ENCODE data around the gene TPM4.
"Not testable (repeated sequence)": the region's sequence is repeated elsewhere in the genome, so short reads cannot be mapped to it uniquely, and the experiment has no call there.

The TPM4 gene

DNA sequence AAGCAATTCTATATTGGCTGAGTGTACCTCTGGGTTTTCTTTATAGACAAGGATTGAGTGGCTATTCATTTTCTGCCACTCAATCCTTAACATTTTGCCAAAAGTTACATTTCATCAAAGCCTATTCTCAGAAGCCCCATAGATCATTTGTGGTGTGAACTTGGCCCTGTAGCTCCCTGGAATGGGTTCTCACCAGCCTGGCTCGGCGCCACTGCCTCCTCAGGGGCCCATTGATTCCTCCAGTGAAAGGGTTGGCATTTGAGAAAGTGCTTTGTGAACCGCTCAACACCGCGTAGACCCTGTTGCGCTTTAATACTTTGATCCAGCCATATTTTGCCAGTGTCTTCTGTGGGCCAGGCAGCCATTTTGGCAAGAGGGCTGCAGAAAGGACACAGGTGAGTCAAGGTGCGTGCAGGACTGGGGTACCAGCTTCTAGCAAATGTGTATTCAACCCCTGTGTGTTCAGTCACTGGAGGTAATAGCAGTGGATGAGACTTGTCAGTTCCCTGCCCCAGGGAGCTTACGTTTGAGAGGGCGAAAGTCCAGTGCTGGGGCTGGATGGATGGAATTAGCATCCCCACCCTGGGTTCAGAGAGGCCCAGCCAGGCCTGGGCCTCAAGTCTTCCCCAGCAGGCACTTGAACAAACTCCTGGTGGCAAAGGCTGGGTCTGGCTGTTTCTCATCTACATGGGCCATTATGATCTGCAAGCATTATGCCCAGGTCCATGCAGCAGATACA, 39.2 kb downstream of the TPM4 start:
- no peak for DNase-seq (ENCODE audit: low read depth)
- TF ChIP-seq, protein P1, sequence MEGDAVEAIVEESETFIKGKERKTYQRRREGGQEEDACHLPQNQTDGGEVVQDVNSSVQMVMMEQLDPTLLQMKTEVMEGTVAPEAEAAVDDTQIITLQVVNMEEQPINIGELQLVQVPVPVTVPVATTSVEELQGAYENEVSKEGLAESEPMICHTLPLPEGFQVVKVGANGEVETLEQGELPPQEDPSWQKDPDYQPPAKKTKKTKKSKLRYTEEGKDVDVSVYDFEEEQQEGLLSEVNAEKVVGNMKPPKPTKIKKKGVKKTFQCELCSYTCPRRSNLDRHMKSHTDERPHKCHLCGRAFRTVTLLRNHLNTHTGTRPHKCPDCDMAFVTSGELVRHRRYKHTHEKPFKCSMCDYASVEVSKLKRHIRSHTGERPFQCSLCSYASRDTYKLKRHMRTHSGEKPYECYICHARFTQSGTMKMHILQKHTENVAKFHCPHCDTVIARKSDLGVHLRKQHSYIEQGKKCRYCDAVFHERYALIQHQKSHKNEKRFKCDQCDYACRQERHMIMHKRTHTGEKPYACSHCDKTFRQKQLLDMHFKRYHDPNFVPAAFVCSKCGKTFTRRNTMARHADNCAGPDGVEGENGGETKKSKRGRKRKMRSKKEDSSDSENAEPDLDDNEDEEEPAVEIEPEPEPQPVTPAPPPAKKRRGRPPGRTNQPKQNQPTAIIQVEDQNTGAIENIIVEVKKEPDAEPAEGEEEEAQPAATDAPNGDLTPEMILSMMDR (conservative IDR thresholded peaks at IDR 0.05; ENCODE audit: low read length): no peak
- no peak overlapping the region for H3K4me3 ChIP-seq (ENCODE audit: low read length)

DNA sequence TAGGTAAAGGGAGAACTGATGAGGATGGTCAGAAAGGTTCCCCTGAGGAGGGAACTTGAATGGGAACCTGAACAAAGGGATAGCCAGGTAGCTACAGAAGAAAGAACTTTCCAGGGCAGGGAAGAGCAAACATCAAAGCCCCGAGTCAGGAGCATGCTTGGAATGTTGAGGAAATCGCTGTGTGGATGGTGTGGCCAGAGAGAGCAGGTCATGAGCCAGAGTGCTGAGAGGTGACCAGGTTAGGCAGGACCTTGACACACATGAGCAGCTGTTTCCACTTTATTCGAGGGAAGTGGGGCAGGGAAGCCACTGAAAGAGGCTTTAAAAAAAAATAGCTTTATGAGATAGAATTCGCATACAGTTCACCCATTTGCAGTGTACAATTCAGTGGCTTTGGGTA, 39.8 kb downstream of the TPM4 start:
- DNase-seq (ENCODE audit: low read depth): no peak
- no peak overlapping the region for H3K4me3 ChIP-seq (ENCODE audit: low read length)

GRCh38 chr19:16117594-16118033, 41.3 kb downstream of the TPM4 start:
- H3K4me3 ChIP-seq (ENCODE audit: low read length): no peak overlapping the region
- DNase-seq (ENCODE audit: low read depth): no peak
- TF ChIP-seq, protein P1 (conservative IDR thresholded peaks at IDR 0.05; ENCODE audit: low read length): no peak

More for the DNA sequence above, 39.8 kb downstream of the TPM4 start:
- TF ChIP-seq, protein P1 (conservative IDR thresholded peaks at IDR 0.05; ENCODE audit: low read length): no peak

DNA sequence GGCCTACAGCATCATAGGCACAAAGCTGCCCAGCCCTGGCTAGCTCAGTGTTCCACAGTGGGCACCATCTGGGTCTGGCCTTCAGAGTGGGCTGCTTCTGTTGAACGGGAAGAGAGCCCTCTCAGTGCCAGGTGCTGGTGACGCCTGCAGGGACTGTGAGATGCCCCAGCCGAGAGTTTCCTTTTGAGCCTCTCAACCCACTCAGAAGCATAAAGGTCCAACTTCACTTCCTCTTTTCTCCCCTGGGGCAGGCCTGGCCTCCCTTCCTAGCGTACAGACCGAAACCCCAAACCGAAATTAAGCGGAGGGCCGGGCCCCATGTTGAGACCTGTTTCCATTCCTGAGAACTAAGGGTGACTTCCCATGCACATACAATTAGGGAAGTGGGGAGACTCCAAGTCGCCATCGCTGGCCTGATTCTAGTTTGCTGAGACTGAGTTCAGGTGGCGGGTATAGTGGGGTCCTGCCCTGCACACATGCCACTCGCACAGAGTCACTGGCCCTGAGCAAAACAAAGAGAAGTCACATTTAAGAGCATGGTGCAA, 42.3 kb downstream of the TPM4 start:
- TF ChIP-seq, protein P1 (conservative IDR thresholded peaks at IDR 0.05; ENCODE audit: low read length): no peak
- H3K4me3 ChIP-seq (ENCODE audit: low read length): no peak overlapping the region
- no peak for DNase-seq (ENCODE audit: low read depth)

DNA sequence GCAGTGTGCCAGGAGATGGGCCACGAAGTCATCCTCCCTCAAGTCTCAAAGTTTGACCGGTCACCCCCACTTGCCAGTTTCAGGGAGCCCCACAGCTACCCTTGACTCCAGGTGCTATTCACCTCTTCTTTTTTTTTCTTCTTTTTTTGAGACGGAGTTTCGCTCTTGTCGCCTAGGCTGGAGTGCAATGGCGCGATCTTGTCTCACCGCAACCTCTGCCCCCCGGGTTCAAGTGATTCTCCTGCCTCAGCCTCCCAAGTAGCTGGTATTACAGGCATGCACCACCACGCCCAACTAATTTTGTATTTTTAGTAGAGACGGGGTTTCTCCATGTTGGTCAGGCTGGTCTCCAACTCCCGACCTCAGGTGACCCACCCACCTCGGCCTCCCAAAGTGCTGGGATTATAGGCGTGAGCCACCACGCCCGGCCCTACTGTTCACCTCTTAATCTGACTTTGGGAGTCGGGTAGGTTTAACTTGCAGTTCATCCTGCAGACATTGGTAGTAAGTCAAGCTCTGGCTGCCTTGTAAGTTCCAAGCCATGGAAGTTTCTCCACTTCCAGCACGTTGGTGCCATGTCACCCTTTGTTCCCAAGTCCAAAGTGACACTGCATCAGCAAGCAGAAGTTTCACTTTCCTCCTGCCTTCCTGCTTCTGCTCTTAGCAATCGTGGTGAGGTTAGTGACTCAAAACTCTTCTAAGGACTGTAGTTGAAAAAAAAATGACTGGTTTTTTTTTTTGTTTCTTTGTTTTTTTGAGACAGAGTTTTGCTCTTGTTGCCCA, 43.0 kb downstream of the TPM4 start:
- H3K4me3 ChIP-seq (ENCODE audit: low read length); DNase-seq (ENCODE audit: low read depth): not testable (repeated sequence)

DNA sequence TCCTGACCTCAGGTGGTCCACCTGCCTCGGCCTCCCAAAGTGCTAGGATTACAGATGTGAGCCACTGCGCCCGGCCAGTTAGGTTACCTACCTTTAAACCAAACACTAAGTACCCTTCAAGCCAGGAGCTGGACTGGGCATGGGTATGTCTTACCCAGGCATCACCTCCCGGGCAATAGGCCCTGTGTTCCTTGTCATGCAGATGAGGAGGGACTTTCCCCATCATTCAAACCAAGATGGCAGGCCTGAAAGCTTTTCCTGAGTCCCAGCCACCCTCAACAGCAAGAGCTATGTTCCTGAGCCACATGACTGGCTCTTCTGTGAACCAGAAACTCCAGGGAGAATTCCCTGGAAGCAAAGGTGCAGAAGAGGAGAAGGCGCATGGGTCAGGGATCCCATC, 44.8 kb downstream of the TPM4 start:
- H3K4me3 ChIP-seq (ENCODE audit: low read length): no peak overlapping the region
- TF ChIP-seq, protein P1 (conservative IDR thresholded peaks at IDR 0.05; ENCODE audit: low read length): no peak
- DNase-seq (ENCODE audit: low read depth): no peak

GRCh38 chr19:16121967-16122366, 45.7 kb downstream of the TPM4 start:
- no peak overlapping the region for H3K4me3 ChIP-seq (ENCODE audit: low read length)
- DNase-seq (ENCODE audit: low read depth): no peak
- TF ChIP-seq, protein P1 (conservative IDR thresholded peaks at IDR 0.05; ENCODE audit: low read length): no peak
